Liver (tissue), 9 donors: ENCODE measurements around the gene OTOG. TPM values are rescaled to one million over a fixed set of nuclear protein-coding genes. Genes with fewer than 3 reads are reported as not detected.

Experiments
- DNase-seq: peaks from one replicate; pipeline ENCODE4 v3.0.0-alpha.2; 2017; ENCODE audit warnings: low spot score
- H3K27ac ChIP-seq, 2 donors: one replicate each; pipeline ENCODE4 v1.7.0; 2013; ENCODE audit warnings: inconsistent platforms in 2 of 2, low read length in 2 of 2, control low read depth in 1 of 2, low read depth in 1 of 2, mild to moderate bottlenecking in 1 of 2
- H3K27me3 ChIP-seq, 4 donors: one replicate each; pipeline versions ENCODE4 v1.6.1 to v1.7.0; 2013; ENCODE audit warnings: low read length in 3 of 4, inconsistent platforms in 1 of 4, mild to moderate bottlenecking in 1 of 4, moderate library complexity in 1 of 4; ENCODE audit not compliant: control insufficient read depth in 4 of 4, insufficient read depth in 4 of 4
- H3K36me3 ChIP-seq, 4 donors: one replicate each; pipeline versions ENCODE4 v1.6.1 to v1.7.0; 2013; ENCODE audit warnings: low read length in 3 of 4, mild to moderate bottlenecking in 3 of 4, low read depth in 1 of 4, moderate library complexity in 1 of 4; ENCODE audit not compliant: control insufficient read depth in 4 of 4, insufficient read depth in 3 of 4
- H3K4me1 ChIP-seq, 4 donors: one replicate each; pipeline versions ENCODE4 v1.6.1 to v1.7.0; 2013; ENCODE audit warnings: low read length in 3 of 4, mild to moderate bottlenecking in 3 of 4, moderate library complexity in 1 of 4; ENCODE audit not compliant: control insufficient read depth in 4 of 4, insufficient read depth in 4 of 4
- H3K4me3 ChIP-seq, 3 donors: one replicate each; pipeline versions ENCODE4 v1.6.1 to v1.7.0; 2013; ENCODE audit warnings: low read length in 3 of 3, control low read depth in 1 of 3, low read depth in 1 of 3, mild to moderate bottlenecking in 1 of 3
- H3K9ac ChIP-seq, 2 donors: one replicate each; pipeline ENCODE4 v1.7.0; 2013; ENCODE audit warnings: low read length in 2 of 2, mild to moderate bottlenecking in 2 of 2, moderate library complexity in 2 of 2, control low read depth in 1 of 2, low read depth in 1 of 2
- H3K9me3 ChIP-seq, 4 donors: one replicate each; pipeline versions ENCODE4 v1.6.1 to v1.7.0; 2013; ENCODE audit warnings: low read length in 3 of 4; ENCODE audit not compliant: control insufficient read depth in 4 of 4
- ATF3 ChIP-seq: IDR thresholded peaks from 2 replicates; pipeline ENCODE4 v1.6.1; 2016; ENCODE audit warnings: antibody characterized with exemption
- CTCF ChIP-seq: fragments of 150-350 bp; IDR thresholded peaks from 2 replicates; pipeline ENCODE4 v1.5.1; 2017; ENCODE audit warnings: improper control_type of control experiment, low read depth, low read length; ENCODE audit not compliant: missing input control
- EGR1 ChIP-seq, 2 donors: IDR thresholded peaks; 2 replicates each; pipeline ENCODE4 v1.6.1; 2016 to 2018; ENCODE audit warnings: antibody characterized with exemption in 2 of 2, low read depth in 2 of 2
- FOXA1 ChIP-seq: IDR thresholded peaks from 2 replicates; pipeline ENCODE4 v1.6.1; 2016; ENCODE audit warnings: antibody characterized with exemption
- FOXA2 ChIP-seq: IDR thresholded peaks from 2 replicates; pipeline ENCODE4 v1.6.1; 2016; ENCODE audit warnings: antibody characterized with exemption
- GABPA ChIP-seq, 2 donors: IDR thresholded peaks in 1 of 2; conservative IDR thresholded peaks in 1 of 2; 2 replicates each; pipeline ENCODE4 v1.6.1; 2016; ENCODE audit warnings: antibody characterized with exemption in 2 of 2, mild to moderate bottlenecking in 1 of 2, moderate library complexity in 1 of 2
- HNF4A ChIP-seq, 2 donors: conservative IDR thresholded peaks; 2 replicates each; pipeline ENCODE4 v1.6.1; 2016; ENCODE audit warnings: antibody characterized with exemption in 2 of 2, mild to moderate bottlenecking in 2 of 2
- JUND ChIP-seq, 2 donors: IDR thresholded peaks; 2 replicates each; pipeline ENCODE4 v1.6.1; 2016; ENCODE audit warnings: antibody characterized with exemption in 2 of 2
- MAX ChIP-seq: IDR thresholded peaks from 2 replicates; pipeline ENCODE4 v1.6.1; 2016; ENCODE audit warnings: antibody characterized with exemption
- NR2F2 ChIP-seq: IDR thresholded peaks from 2 replicates; pipeline ENCODE4 v1.6.1; 2016; ENCODE audit warnings: antibody characterized with exemption
- RAD21 ChIP-seq, 2 donors: IDR thresholded peaks; 2 replicates each; pipeline ENCODE4 v1.6.1; 2016; ENCODE audit warnings: antibody characterized with exemption in 2 of 2, mild to moderate bottlenecking in 2 of 2
- REST ChIP-seq: IDR thresholded peaks from 2 replicates; pipeline ENCODE4 v1.6.1; 2016; ENCODE audit warnings: antibody characterized with exemption, mild to moderate bottlenecking
- RXRA ChIP-seq, 2 donors: IDR thresholded peaks; 2 replicates each; pipeline ENCODE4 v1.6.1; 2017 to 2018; ENCODE audit warnings: antibody characterized with exemption in 2 of 2, mild to moderate bottlenecking in 1 of 2
- SP1 ChIP-seq: IDR thresholded peaks from 2 replicates; pipeline ENCODE4 v1.6.1; 2018; ENCODE audit warnings: antibody characterized with exemption, mild to moderate bottlenecking
- TAF1 ChIP-seq: conservative IDR thresholded peaks from 2 replicates; pipeline ENCODE4 v1.6.1; 2016; ENCODE audit warnings: antibody characterized with exemption, mild to moderate bottlenecking
- YY1 ChIP-seq: IDR thresholded peaks from 2 replicates; pipeline ENCODE4 v1.6.1; 2016; ENCODE audit warnings: antibody characterized with exemption, mild to moderate bottlenecking
- WGBS: extraction: QIAGEN DNeasy Blood & Tissue Kit; methylation state at CpG from one replicate; pipeline ENCODE4 v1.1.7; 2013; 5-methylcytosine and 5-hydroxymethylcytosine counted together
- polyA plus RNA-seq, 2 donors: library from polyadenylated mRNA; stranded (reverse) in 1 of 2; unstranded in 1 of 2; fragments of 200-250 nt in 1 of 2; fragments of >200 nt in 1 of 2; fragmentation: Nextera tagmentation in 1 of 2; extraction: Ambion mirVana in 1 of 2; gene quantifications; one replicate each; pipeline versions ENCODE4 v1.2.1 to v1.2.3, GENCODE V29; 2013 to 2015
- total RNA-seq, 2 donors: library from RNA; depleted of rRNA; stranded (reverse); fragments of >200 nt; gene quantifications; one replicate each; pipeline ENCODE4 v1.2.3, GENCODE V29; 2014
- donor health status: healthy.
- donor health status: healthy.
- donor health status: healthy.
- donor health status: healthy.
- donor health status: healthy.

OTOG gene
- total and polyA plus RNA-seq, 4 donors = not detected

GRCh38 chr11:17526326-17526725 is 20.7 kb upstream of the OTOG start:
- H3K9me3 ChIP-seq = no peaks in the 10 kb centered on the region
- no peaks in the 10 kb centered on the region for H3K4me1 ChIP-seq
- WGBS = 85% methylated on average over 13 of the region's 13 CpGs
- H3K27me3 ChIP-seq = no peaks in the 10 kb centered on the region
- H3K4me3 ChIP-seq = no peak overlapping the region
- no peak for DNase-seq
- TF ChIP-seq FOXA2 (no peak), REST (no peak), NR2F2 (no peak)
- no peaks in the 10 kb centered on the region for H3K36me3 ChIP-seq
- no peak overlapping the region for H3K9ac ChIP-seq
- no peak overlapping the region for H3K27ac ChIP-seq

- Histone ChIP-seq H3K36me3 (no peaks in the 10 kb centered on the region), H3K4me1 (no peaks in the 10 kb centered on the region), H3K9ac (no peak overlapping the region), H3K27ac (no peak overlapping the region), H3K9me3 (no peaks in the 10 kb centered on the region), H3K27me3 (no peaks in the 10 kb centered on the region), H3K4me3 (no peak overlapping the region)
- DNase-seq = no peak
- TF ChIP-seq MAX (no peak), ATF3 (no peak), YY1 (no peak), GABPA (IDR thresholded peaks at IDR 0.05 in 1 of 2, conservative IDR thresholded peaks at IDR 0.05 in 1 of 2) (no peak), CTCF (no peak), FOXA1 (no peak), HNF4A (conservative IDR thresholded peaks at IDR 0.05) (no peak), FOXA2 (no peak), TAF1 (no peak), JUND (IDR thresholded peaks at IDR 0.05) (no peak), RAD21 (IDR thresholded peaks at IDR 0.05) (no peak), SP1 (no peak), RXRA (IDR thresholded peaks at IDR 0.05) (no peak), EGR1 (IDR thresholded peaks at IDR 0.05; ENCODE audit: low read depth in 2 of 2) (no peak)
- WGBS = 77% methylated on average over 20 of the region's 20 CpGs
Observed at GRCh38 chr11:17526931-17527627, 20.0 kb upstream of the OTOG start.
